NB4 (cell line): ENCODE results near the gene ARR3.

Experiments used
- POLR2A ChIP-seq: IDR thresholded peaks from 2 replicates; pipeline ENCODE4 v1.6.1; 2011; ENCODE audit warnings: mild to moderate bottlenecking; ENCODE audit not compliant: insufficient read length; ENCODE audit errors: extremely low read depth
- TF ChIP-seq, protein P1 (sequence below): IDR thresholded peaks from one replicate; pipeline ENCODE4 v1.5.1; 2012; ENCODE audit warnings: low read depth, low read length

DNA sequence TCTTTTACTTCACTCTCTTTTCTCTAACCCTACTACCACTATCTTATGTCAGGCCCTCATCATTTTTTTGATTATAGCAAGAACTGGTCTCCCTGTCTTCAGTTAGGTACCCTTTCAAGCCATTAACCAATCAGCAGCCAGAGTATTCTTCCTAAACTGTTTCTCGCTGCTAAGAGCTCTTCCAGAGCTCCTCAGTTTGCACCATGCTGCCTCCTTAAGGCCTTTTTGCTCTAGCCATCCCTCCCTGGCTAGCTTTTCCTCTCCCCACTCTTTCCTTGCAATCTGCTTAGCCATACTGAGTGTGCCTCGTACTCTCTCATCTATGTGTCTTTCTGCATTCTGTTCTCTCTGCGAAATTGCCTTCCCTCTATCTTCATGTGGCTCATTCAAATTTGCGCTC lies 54.6 kb downstream of the ARR3 start:
- TF ChIP-seq, protein P1, sequence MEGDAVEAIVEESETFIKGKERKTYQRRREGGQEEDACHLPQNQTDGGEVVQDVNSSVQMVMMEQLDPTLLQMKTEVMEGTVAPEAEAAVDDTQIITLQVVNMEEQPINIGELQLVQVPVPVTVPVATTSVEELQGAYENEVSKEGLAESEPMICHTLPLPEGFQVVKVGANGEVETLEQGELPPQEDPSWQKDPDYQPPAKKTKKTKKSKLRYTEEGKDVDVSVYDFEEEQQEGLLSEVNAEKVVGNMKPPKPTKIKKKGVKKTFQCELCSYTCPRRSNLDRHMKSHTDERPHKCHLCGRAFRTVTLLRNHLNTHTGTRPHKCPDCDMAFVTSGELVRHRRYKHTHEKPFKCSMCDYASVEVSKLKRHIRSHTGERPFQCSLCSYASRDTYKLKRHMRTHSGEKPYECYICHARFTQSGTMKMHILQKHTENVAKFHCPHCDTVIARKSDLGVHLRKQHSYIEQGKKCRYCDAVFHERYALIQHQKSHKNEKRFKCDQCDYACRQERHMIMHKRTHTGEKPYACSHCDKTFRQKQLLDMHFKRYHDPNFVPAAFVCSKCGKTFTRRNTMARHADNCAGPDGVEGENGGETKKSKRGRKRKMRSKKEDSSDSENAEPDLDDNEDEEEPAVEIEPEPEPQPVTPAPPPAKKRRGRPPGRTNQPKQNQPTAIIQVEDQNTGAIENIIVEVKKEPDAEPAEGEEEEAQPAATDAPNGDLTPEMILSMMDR, result no peak
- no peak for TF ChIP-seq POLR2A
